ENCODE results near the gene EPM2AIP1.

GRCh38 chr3:37026851-37027250 lies 33.9 kb upstream of the EPM2AIP1 start:
- TF ChIP-seq CTCF (IDR thresholded peaks at IDR 0.05; ENCODE audit: low read depth, low read length) (no peak), EZH2phosphoT487 (IDR thresholded peaks at IDR 0.05; ENCODE audit: low read depth) (no peak)

Measured in OCI-LY3 (cell line).